Upper lobe of left lung (tissue), 6 donors: ENCODE results near the gene ADCY5. TPM values are rescaled to one million over a fixed set of nuclear protein-coding genes. Genes with fewer than 3 reads are reported as not detected.
A peak's percentile ranks its signal among the peaks of the same experiment; 100 is the strongest.

Experiments used
- ATAC-seq, 2 donors: fragments of 200-7000 bp; cut with Tn5 transposase; one replicate each; pipeline ENCODE4 v1.9.1; 2022; ENCODE audit warnings: mild to moderate bottlenecking in 2 of 2, moderate library complexity in 2 of 2; ENCODE audit not compliant: low FRiP score in 2 of 2
- DNase-seq, 2 donors: peaks; one replicate each; pipeline ENCODE4 v3.0.0-alpha.2; 2019 to 2020
- H3K27ac ChIP-seq, 4 donors: fragments of 200-600 bp; sonication (generic); one replicate each; pipeline ENCODE4 v1.5.1; 2016 to 2019
- H3K27me3 ChIP-seq, 4 donors: fragments of 200-600 bp; sonication (generic); one replicate each; pipeline ENCODE4 v1.5.1; 2017 to 2019
- H3K36me3 ChIP-seq, 4 donors: fragments of 200-600 bp; sonication (generic); one replicate each; pipeline ENCODE4 v1.5.1; 2016 to 2019
- H3K4me1 ChIP-seq, 4 donors: fragments of 200-600 bp; sonication (generic); one replicate each; pipeline ENCODE4 v1.5.1; 2018 to 2019
- H3K4me3 ChIP-seq, 4 donors: fragments of 200-600 bp; sonication (generic); one replicate each; pipeline ENCODE4 v1.5.1; 2017 to 2019; ENCODE audit warnings: mild to moderate bottlenecking in 2 of 4, moderate library complexity in 1 of 4
- H3K9me3 ChIP-seq, 4 donors: fragments of 200-600 bp; sonication (generic); one replicate each; pipeline ENCODE4 v1.5.1; 2018 to 2019
- EP300 ChIP-seq, 4 donors: sonication (generic); formaldehyde crosslinking; IDR thresholded peaks; one replicate each; pipeline ENCODE4 v1.5.1; 2017; ENCODE audit warnings: antibody characterized with exemption in 4 of 4, control low read depth in 2 of 4
- POLR2A ChIP-seq, 4 donors: fragments of 450-650 bp; IDR thresholded peaks; one replicate each; pipeline ENCODE4 v1.5.1; 2016 to 2017; ENCODE audit warnings: antibody characterized with exemption in 4 of 4, mild to moderate bottlenecking in 2 of 4
- POLR2AphosphoS5 ChIP-seq, 2 donors: sonication (generic); formaldehyde crosslinking; IDR thresholded peaks; one replicate each; pipeline ENCODE4 v1.5.1; 2017; ENCODE audit warnings: antibody characterized with exemption in 2 of 2
- WGBS, 2 donors: methylation state at CpG; one replicate each; pipeline ENCODE4 v1.1.5; 2017 to 2018; 5-methylcytosine and 5-hydroxymethylcytosine counted together
- total RNA-seq, 6 donors: library from RNA; depleted of rRNA in 4 of 6; stranded (reverse); fragments of >200 nt in 4 of 6; gene quantifications; one replicate each; pipeline versions ENCODE4 v1.1.0 to v1.2.1, GENCODE V29; 2016 to 2021
- TF ChIP-seq, protein P1 (sequence below), 6 experiments: fragments of 450-650 bp in 4 of 6; fragments of 200-600 bp in 2 of 6; sonication (generic) in 2 of 6; IDR thresholded peaks; one replicate each; pipeline ENCODE4 v1.5.1; 2016 to 2019; ENCODE audit warnings: antibody characterized with exemption in 6 of 6
- donor health status: DM: no; HTN: no; CAD: no; lungs with moderate emphysema.
- donor health status: DM: no; HTN: yes; CAD: no; lungs with severe emphysema.

Gene ADCY5
- total RNA-seq, 6 donors from 2014 or later: 2.1 to 23.0 (median 3.2) TPM

DNA sequence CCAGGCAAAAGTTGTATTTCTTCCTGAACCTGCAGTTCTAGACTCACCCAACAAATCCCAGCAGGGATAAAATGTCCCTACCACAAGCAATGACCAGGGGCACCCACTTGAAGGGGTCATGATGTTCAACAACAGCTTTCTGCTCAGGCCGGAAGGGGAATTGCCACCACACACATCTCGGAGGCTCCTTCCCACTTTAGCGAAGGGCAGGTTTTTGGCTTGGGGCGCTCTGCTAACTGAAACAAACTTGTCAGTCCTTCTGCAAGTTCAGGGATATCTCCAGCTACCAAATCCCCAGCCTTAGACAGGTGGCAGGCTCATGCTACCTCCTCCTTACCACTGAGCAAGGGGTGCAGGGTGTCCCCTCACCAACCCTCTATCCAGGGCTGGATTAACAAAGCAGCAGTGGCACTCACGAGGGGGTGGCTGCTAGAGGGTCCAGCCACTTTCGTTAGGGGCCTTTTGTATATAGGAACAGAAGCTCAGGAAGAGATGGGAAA lies 2.2 kb downstream of the ADCY5 start:
- Histone ChIP-seq H3K9me3 (no peaks in the 10 kb centered on the region), H3K27ac (no peak overlapping the region), H3K27me3 (peaks cover 0 to 29% (median 19%) of the 10 kb centered on the region in 4 donors), H3K4me1 (peaks cover 16 to 32% (median 19%) of the 10 kb centered on the region in 4 donors), H3K36me3 (no peaks in the 10 kb centered on the region), H3K4me3 (peak overlapping the region in 2 of 4 donors; percentile 18 to 24)
- ATAC-seq: no peak
- no peak for DNase-seq
- WGBS, 2 donors: 80 to 82% methylated on average over 6 of the region's 6 CpGs
- TF ChIP-seq POLR2AphosphoS5 (IDR thresholded peaks at IDR 0.05) (no peak), POLR2A (IDR thresholded peaks at IDR 0.05) (no peak), EP300 (IDR thresholded peaks at IDR 0.05) (no peak)
- TF ChIP-seq, protein P1, sequence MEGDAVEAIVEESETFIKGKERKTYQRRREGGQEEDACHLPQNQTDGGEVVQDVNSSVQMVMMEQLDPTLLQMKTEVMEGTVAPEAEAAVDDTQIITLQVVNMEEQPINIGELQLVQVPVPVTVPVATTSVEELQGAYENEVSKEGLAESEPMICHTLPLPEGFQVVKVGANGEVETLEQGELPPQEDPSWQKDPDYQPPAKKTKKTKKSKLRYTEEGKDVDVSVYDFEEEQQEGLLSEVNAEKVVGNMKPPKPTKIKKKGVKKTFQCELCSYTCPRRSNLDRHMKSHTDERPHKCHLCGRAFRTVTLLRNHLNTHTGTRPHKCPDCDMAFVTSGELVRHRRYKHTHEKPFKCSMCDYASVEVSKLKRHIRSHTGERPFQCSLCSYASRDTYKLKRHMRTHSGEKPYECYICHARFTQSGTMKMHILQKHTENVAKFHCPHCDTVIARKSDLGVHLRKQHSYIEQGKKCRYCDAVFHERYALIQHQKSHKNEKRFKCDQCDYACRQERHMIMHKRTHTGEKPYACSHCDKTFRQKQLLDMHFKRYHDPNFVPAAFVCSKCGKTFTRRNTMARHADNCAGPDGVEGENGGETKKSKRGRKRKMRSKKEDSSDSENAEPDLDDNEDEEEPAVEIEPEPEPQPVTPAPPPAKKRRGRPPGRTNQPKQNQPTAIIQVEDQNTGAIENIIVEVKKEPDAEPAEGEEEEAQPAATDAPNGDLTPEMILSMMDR (IDR thresholded peaks at IDR 0.05): no peak

DNA sequence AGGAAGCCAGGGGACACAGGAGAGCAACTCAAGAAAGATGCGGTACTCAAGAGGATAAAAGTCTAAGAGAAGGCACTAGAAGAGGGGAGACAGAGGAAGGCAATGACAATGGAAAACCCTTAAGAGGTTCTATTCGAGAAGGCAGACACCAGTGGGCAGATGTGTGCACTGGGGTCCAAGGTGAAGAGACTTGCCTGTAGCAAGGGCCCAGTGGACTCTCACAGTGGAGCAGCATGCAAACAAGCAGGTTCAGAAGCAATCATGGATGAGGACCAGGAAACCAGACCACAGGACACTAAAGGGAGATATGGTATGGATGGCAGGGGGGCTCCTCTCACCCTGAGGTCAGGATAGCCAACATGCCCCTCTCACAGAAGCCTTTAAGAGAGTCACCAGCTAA lies 2.7 kb downstream of the ADCY5 start:
- no peak for ATAC-seq
- H3K27ac ChIP-seq: no peak overlapping the region
- DNase-seq: no peak
- no peaks in the 10 kb centered on the region for H3K9me3 ChIP-seq
- H3K27me3 ChIP-seq: peaks cover 0 to 29% (median 19%) of the 10 kb centered on the region in 4 donors
- WGBS, 2 donors: 73 to 91% methylated on average over 2 of the region's 2 CpGs
- TF ChIP-seq, protein P1 (IDR thresholded peaks at IDR 0.05): no peak
- TF ChIP-seq POLR2AphosphoS5 (IDR thresholded peaks at IDR 0.05) (no peak), EP300 (IDR thresholded peaks at IDR 0.05) (no peak), POLR2A (IDR thresholded peaks at IDR 0.05) (no peak)
- H3K36me3 ChIP-seq: no peaks in the 10 kb centered on the region
- H3K4me1 ChIP-seq: peaks cover 16 to 32% (median 19%) of the 10 kb centered on the region in 4 donors
- H3K4me3 ChIP-seq: no peak overlapping the region

GRCh38 chr3:123445702-123446101 lies 3.2 kb downstream of the ADCY5 start:
- ATAC-seq: no peak
- no peak for DNase-seq
- Histone ChIP-seq H3K36me3 (no peaks in the 10 kb centered on the region), H3K9me3 (no peaks in the 10 kb centered on the region), H3K4me3 (no peak overlapping the region), H3K4me1 (peaks cover 16 to 32% (median 19%) of the 10 kb centered on the region in 4 donors), H3K27ac (no peak overlapping the region), H3K27me3 (peaks cover 0 to 29% (median 19%) of the 10 kb centered on the region in 4 donors)
- WGBS, 2 donors: 39 to 50% methylated on average over 2 of the region's 2 CpGs
- TF ChIP-seq, protein P1 (IDR thresholded peaks at IDR 0.05): no peak
- TF ChIP-seq POLR2A (IDR thresholded peaks at IDR 0.05) (no peak), POLR2AphosphoS5 (IDR thresholded peaks at IDR 0.05) (no peak), EP300 (IDR thresholded peaks at IDR 0.05) (no peak)

DNA sequence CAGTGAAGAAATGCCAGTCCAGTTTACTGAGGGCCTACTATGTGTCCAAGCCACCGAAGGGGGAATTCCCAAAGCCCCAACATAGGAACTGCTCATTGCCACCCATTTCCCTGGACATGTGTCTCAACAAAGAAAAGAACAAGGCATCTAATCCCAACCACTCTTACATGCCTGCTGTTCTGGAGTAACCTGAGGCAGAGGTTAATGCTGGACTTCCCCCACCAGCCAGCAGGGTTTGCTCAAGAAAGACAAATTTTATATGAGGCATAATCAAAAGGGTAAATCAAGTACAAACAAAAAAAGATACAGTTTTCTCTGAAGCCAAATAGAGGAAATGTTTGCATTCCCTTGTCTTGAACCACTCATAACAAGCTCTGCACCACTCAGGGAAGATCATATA lies 4.1 kb downstream of the ADCY5 start:
- ATAC-seq: no peak
- no peak for DNase-seq
- Histone ChIP-seq H3K27ac (no peak overlapping the region), H3K9me3 (no peaks in the 10 kb centered on the region), H3K27me3 (peaks cover 0 to 25% (median 16%) of the 10 kb centered on the region in 4 donors), H3K36me3 (no peaks in the 10 kb centered on the region), H3K4me3 (no peak overlapping the region), H3K4me1 (peaks cover 12 to 27% (median 14%) of the 10 kb centered on the region in 4 donors)
- TF ChIP-seq POLR2AphosphoS5 (IDR thresholded peaks at IDR 0.05): no peak
- no peak for TF ChIP-seq EP300 (IDR thresholded peaks at IDR 0.05)
- TF ChIP-seq, protein P1 (IDR thresholded peaks at IDR 0.05): no peak
- TF ChIP-seq POLR2A (IDR thresholded peaks at IDR 0.05): no peak
- WGBS, 2 donors: 72 to 85% methylated on average over 1 of the region's 1 CpG

- Histone ChIP-seq H3K4me3 (no peak overlapping the region), H3K27ac (no peak overlapping the region), H3K27me3 (peaks cover 0 to 17% (median 12%) of the 10 kb centered on the region in 4 donors), H3K9me3 (no peaks in the 10 kb centered on the region), H3K36me3 (no peaks in the 10 kb centered on the region), H3K4me1 (peaks cover 5 to 20% (median 10%) of the 10 kb centered on the region in 4 donors)
- TF ChIP-seq, protein P1 (IDR thresholded peaks at IDR 0.05): no peak
- no peak for TF ChIP-seq POLR2A (IDR thresholded peaks at IDR 0.05)
- TF ChIP-seq POLR2AphosphoS5 (IDR thresholded peaks at IDR 0.05): no peak
- no peak for TF ChIP-seq EP300 (IDR thresholded peaks at IDR 0.05)
- no peak for ATAC-seq
- WGBS, 2 donors: 54 to 63% methylated on average over 6 of the region's 6 CpGs
- no peak for DNase-seq
Observed at GRCh38 chr3:123444023-123444422, 4.9 kb downstream of the ADCY5 start.
